HG03103 (cell line): ENCODE data around the gene INO80B.
"Not testable (repeated sequence)": the region's sequence is repeated elsewhere in the genome, so short reads cannot be mapped to it uniquely, and the experiment has no call there.

Experiments used
- ATAC-seq: cut with Tn5 transposase; IDR thresholded peaks from one replicate; pipeline ENCODE4 v1.9.1; 2021; ENCODE audit warnings: low read depth; ENCODE audit not compliant: unreplicated experiment

The INO80B gene

GRCh38 chr2:74424995-74425406 lies 29.9 kb upstream of the INO80B start:
- ATAC-seq: no peak

GRCh38 chr2:74425523-74425922 lies 29.4 kb upstream of the INO80B start:
- no peak for ATAC-seq

GRCh38 chr2:74426181-74426758 lies 28.6 kb upstream of the INO80B start:
- no peak for ATAC-seq

GRCh38 chr2:74427551-74427950 lies 27.3 kb upstream of the INO80B start:
- ATAC-seq: no peak

DNA sequence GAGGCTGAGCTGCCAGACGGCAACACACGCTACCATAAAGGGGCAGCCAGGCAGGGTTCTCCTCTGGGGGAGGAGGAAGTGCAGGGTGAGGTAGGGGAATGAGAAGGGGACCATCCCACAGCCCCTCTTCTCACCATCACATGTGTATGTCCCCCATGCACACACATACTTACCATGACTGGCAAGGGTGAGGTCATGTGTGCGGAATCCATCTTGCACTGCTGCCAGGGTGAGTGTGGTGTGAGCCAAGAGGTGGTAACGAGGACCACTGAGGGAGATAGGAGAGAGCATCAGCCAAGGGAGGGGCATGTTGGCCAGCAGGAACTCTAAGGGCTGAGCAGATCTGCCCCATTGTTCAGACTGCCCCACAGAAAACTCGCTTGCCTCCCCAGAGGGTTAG lies 26.2 kb upstream of the INO80B start:
- no peak for ATAC-seq

DNA sequence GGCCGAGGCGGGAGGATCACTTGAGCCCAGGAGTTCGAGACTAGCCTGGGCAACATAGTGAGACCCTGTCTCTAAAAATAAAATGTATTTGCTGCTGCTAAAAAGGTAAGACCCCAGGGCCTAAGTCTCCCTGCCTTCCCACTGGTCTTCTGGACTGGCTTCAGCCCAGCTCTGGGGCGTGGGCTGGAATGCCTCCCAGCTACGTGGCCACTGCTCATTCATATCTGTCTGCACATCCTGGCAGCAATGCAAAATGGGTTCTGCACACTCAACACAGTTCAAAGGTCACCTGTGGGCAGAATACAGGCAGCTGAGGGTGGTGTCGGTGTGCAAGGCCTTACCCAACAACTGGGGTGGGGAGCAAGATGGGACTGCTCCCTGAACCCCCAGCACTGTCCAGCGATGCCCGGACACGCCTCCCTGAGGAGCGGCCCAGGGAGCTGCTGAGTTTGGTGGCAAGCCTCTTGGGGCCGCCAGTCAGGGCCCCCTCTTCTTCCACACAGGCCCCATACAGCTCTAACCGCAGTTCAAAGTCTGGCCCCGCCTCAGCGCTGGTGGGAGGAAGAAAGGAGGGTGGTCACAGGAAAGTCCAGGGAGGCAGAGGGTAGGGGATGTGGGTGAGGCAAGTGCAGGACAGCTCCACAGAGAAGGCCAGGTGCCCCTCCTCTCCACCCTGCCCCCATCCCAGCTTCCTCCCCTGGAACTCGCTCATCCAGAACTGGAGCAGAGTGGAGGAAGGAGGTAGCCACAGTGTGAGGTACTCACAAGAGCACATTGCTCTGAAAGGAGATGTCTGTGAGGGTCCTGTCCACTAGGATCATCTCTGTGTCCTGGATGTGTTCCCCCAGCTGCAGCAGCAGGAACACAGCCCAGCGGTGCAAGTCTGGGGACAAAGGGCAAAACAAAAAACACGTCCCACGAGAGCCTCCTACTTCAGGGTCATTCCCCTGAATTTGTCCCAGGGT lies 25.1 kb upstream of the INO80B start:
- ATAC-seq: no peak

- ATAC-seq: no peak
Observed at GRCh38 chr2:74430502-74430901, 24.4 kb upstream of the INO80B start.

- no peak for ATAC-seq
Observed at GRCh38 chr2:74436111-74436805, 18.6 kb upstream of the INO80B start.

DNA sequence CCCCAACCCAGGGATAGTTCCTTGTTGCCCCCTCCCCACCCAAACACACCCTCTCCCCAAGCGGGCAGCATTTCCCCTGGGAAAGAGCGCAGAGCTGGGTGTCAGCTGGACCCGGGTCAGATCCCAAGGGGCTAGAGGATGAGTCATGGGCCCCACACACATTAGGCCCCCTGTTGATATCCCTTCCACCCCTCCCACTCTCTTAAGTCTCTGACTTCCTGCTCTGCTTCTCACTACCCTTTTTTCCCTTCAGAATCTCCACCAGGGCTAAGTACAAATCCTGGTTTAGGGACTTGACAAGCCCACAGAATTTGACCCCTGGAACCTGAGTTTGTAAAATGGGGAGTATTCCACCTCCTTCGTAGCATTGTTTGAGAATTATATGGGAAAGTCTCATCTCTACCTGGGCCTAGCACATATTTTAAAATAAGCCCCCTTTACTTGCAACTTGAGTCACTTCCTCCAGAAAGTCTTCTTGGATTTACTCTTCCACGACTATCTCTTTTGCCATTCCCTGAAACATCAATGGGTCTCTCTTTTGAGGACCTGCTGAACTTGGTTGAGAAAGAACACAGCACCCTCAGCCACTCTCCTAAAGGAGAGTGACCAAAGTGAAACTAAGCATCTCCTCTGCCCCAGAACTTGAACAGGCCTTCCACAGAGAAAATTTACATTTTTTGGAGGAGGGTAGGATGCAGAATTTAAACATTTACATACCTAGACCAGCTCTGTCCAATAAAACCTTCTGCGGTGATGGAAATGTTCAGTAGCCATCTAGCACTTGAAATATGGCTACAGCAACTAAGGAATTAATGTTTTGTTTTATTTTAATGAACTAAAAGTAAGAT lies 17.8 kb upstream of the INO80B start:
- no peak for ATAC-seq

GRCh38 chr2:74438248-74438647 lies 16.6 kb upstream of the INO80B start:
- ATAC-seq: no peak

DNA sequence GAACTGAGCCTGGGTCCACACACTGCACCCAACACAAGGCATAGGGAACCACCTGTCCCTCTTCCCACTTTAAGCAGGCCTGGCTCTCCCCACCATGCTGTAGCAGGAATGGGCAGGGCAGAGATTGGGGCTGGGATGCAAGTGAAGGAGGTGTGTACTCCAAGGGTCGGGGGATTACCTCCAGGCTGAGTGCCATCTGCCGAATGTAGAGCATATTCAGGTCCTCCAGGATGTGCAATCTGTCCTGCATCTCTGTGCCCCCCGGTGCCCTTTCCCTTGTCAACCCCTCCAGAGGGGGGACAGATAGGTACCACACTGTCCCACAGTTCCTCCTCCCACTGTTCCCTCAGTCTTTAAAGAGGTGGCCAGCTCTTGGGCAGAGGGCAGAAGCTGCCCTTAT lies 15.5 kb upstream of the INO80B start:
- no peak for ATAC-seq

GRCh38 chr2:74439803-74440377 lies 15.0 kb upstream of the INO80B start:
- ATAC-seq: no peak

DNA sequence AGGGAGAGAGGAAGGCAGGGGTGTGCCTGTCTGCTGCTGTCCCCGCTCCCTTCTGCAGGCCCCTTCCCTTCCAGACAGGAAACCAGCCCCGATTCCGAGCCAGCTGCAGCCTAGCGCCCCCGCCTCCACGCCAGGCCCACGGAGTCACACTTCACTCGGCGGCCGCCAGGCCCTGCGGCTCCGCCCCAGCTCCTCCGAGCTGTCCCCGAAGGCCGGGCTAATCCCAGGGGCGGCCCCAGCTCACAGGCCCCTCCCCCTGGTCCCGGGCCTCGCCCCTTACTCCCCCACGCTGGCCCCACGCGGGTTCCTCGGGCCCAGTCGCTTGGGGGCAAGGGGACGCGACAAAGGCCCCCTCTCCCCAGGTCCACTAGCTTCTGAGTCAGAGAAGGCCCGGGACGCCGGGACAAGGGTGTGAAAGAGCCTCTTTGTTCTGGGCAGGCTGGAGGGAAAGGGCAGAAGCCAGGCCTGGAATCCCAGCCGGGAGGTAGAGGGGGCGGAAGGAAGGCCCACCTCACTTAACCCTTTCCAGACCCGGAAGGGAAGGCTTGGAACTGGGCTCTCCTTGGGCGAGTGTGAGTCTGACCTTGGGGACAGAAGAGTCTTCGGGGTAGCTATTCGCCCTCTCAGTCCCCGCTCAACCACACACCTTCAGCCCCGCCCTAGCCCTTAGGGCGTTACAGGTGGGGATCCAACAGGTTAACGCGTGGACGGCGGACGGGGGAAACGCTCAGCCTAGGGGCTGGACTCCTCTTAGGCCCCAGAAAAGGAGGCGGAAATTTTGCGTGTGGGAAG lies 14.3 kb upstream of the INO80B start:
- ATAC-seq: peak; percentile 63

DNA sequence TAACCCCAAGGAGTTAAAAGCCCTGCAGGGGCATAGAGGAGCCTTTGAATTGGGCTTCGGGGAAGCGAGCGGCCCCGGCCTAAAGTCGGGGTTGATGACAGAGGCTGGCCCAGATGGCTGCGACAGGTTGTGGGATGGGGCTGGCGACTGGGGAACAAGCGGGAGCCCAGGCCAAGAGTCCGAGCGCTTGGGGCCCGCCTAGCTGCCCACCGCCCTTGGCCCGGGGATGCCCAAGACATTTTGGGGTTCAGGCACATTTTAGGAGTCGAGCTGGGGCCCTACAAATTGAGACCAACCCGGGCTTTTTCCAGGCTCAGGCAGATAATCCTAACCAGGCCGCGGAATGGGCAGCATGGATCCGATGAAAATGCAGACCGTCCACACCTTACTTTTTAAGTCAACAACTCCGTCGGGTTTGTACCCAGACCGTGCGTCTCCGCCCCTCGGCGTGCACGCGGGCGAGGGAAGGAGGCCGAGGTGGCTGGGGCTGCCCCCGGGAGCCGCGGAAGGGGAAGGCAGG lies 13.7 kb upstream of the INO80B start:
- ATAC-seq: no peak

- no peak for ATAC-seq
Observed at GRCh38 chr2:74441690-74442482, 13.0 kb upstream of the INO80B start, which contains the start of gene RTKN. Gene RTKN (minus strand): TSS chr2:74441937. CDS start chr2:74441816, 121 bp downstream.

DNA sequence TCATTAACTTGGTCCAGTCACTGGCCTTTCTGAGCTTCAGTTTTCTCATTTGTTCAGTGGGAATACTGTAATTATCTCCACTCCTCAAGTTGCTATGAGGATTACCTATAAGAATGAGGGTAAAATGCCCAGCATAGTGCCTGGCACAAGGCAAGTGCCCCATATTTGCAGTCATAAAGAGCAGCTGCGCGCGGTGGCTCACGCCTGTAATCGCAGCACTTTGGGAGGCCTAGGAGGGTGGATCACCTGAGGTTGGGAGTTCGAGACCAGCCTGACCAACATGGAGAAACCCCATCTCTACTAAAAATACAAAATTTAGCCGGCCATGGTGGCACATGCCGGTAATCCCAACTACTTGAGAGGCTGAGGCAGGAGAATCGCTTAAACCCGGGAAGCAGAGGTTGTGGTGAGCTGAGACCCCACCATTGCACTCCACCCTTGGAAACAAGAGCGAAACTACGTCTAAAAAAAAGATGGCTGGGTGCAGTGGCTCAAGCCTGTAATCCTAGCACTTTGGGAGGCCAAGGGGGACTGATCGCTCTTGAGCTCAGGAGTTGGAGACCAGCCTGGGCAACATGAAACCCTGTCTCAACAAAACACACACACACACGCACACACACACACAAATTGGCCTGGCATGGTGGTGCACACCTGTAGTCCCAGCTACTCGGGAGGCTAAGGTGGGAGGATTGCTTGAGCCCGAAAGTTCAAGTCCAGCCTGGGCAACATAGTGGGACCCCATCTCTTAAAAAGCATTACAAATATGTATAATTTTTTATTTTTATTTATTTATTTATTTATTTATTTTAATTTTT lies 12.2 kb upstream of the INO80B start:
- not testable (repeated sequence) for ATAC-seq
